Neuronal stem cell (in vitro differentiated cells): ENCODE results near the gene TTC38.

Experiments
- DNase-seq: peaks from one replicate; pipeline ENCODE4 v3.0.0-alpha.2; 2013; ENCODE audit warnings: low spot score
- H2AFZ ChIP-seq: one replicate; pipeline ENCODE4 v1.6.1; 2013; ENCODE audit warnings: mild to moderate bottlenecking, low read length, inconsistent platforms
- H2AK5ac ChIP-seq: 2 replicates; pipeline ENCODE4 v1.6.1; 2013; ENCODE audit warnings: low read depth, mild to moderate bottlenecking, inconsistent platforms, low read length, moderate library complexity, mixed read lengths
- H2BK120ac ChIP-seq: 2 replicates; pipeline ENCODE4 v1.6.1; 2013; ENCODE audit warnings: low read depth, mild to moderate bottlenecking, inconsistent platforms, low read length, moderate library complexity, mixed read lengths
- H2BK12ac ChIP-seq: one replicate; pipeline ENCODE4 v1.6.1; 2013; ENCODE audit warnings: low read length, inconsistent platforms
- H2BK15ac ChIP-seq: 2 replicates; pipeline ENCODE4 v1.6.1; 2013; ENCODE audit warnings: mild to moderate bottlenecking, low read length, inconsistent platforms, mixed read lengths
- H2BK5ac ChIP-seq: one replicate; pipeline ENCODE4 v1.6.1; 2013; ENCODE audit warnings: inconsistent platforms, mild to moderate bottlenecking, low read length, moderate library complexity
- H3K14ac ChIP-seq: one replicate; pipeline ENCODE4 v1.6.1; 2013; ENCODE audit warnings: low read length, inconsistent platforms
- H3K18ac ChIP-seq: 2 replicates; pipeline ENCODE4 v1.6.1; 2013; ENCODE audit warnings: low read length, inconsistent platforms
- H3K23ac ChIP-seq: 2 replicates; pipeline ENCODE4 v1.6.1; 2013; ENCODE audit warnings: low read depth, mild to moderate bottlenecking, mixed read lengths, low read length, inconsistent platforms; ENCODE audit not compliant: poor library complexity
- H3K27ac ChIP-seq: replicated peaks from 3 replicates; pipeline ENCODE4 v1.5.1; 2013; ENCODE audit warnings: low read length, inconsistent platforms
- H3K27me3 ChIP-seq, 3 experiments: 2 replicates each; pipeline ENCODE4 v1.6.1; 2013; ENCODE audit warnings: low read length in 3 of 3, mild to moderate bottlenecking in 2 of 3, inconsistent platforms in 1 of 3, low read depth in 1 of 3, mixed read lengths in 1 of 3, moderate library complexity in 1 of 3; ENCODE audit not compliant: control insufficient read depth in 3 of 3, insufficient read depth in 3 of 3
- H3K36me3 ChIP-seq, 2 donors: replicated peaks in 1 of 2; 2 replicates each; pipeline ENCODE4 v1.6.1; 2013; ENCODE audit warnings: low read length in 2 of 2; ENCODE audit not compliant: control insufficient read depth in 2 of 2, insufficient read depth in 2 of 2
- H3K4ac ChIP-seq: 2 replicates; pipeline ENCODE4 v1.6.1; 2013; ENCODE audit warnings: inconsistent platforms, mild to moderate bottlenecking, low read length, moderate library complexity
- H3K4me1 ChIP-seq, 2 donors: 1 replicate in 1 of 2; 2 replicates in 1 of 2; pipeline ENCODE4 v1.6.1; 2013; ENCODE audit warnings: low read length in 2 of 2, low read depth in 1 of 2; ENCODE audit not compliant: control insufficient read depth in 2 of 2, insufficient read depth in 1 of 2
- H3K4me2 ChIP-seq: one replicate; pipeline ENCODE4 v1.6.1; 2013; ENCODE audit warnings: mild to moderate bottlenecking, low read length, inconsistent platforms; ENCODE audit not compliant: insufficient read depth, poor library complexity, severe bottlenecking
- H3K4me3 ChIP-seq, 2 donors: 2 replicates each; pipeline ENCODE4 v1.5.1; 2013; ENCODE audit warnings: low read length in 2 of 2, mild to moderate bottlenecking in 2 of 2, inconsistent platforms in 1 of 2, moderate library complexity in 1 of 2
- H3K79me1 ChIP-seq: one replicate; pipeline ENCODE4 v1.6.1; 2013; ENCODE audit warnings: low read depth, mild to moderate bottlenecking, inconsistent platforms, low read length, moderate library complexity
- H3K9ac ChIP-seq: one replicate; pipeline ENCODE4 v1.6.1; 2013; ENCODE audit warnings: mild to moderate bottlenecking, low read depth, low read length, inconsistent platforms; ENCODE audit not compliant: poor library complexity
- H3K9me3 ChIP-seq, 2 donors: replicated peaks in 1 of 2; 2 replicates each; pipeline versions ENCODE3 to v1.6.1; 2013; ENCODE audit warnings: low read length in 2 of 2, mild to moderate bottlenecking in 2 of 2, inconsistent platforms in 1 of 2, low read depth in 1 of 2, mixed read lengths in 1 of 2, moderate library complexity in 1 of 2; ENCODE audit not compliant: control insufficient read depth in 2 of 2, insufficient read depth in 1 of 2
- H4K8ac ChIP-seq: one replicate; pipeline ENCODE4 v1.6.1; 2013; ENCODE audit warnings: low read depth, mild to moderate bottlenecking, inconsistent platforms, low read length, moderate library complexity
- H4K91ac ChIP-seq: one replicate; pipeline ENCODE4 v1.6.1; 2013; ENCODE audit warnings: low read length, low read depth, mild to moderate bottlenecking, inconsistent platforms; ENCODE audit not compliant: poor library complexity
- WGBS, 2 donors: extraction: QIAGEN DNeasy Blood & Tissue Kit; methylation state at CpG; one replicate each; pipeline ENCODE4 v1.1.7; 2013; ENCODE audit warnings: missing lambda C conversion rate in 2 of 2, mixed read lengths in 1 of 2; ENCODE audit not compliant: insufficient read length in 2 of 2, insufficient replicate concordance in 1 of 2; ENCODE audit errors: extremely low coverage in 2 of 2; 5-methylcytosine and 5-hydroxymethylcytosine counted together

The TTC38 gene

GRCh38 chr22:46229701-46230100 is 38.1 kb upstream of the TTC38 start:
- no peak overlapping the region for H3K4ac ChIP-seq

GRCh38 chr22:46230262-46230901 is 37.4 kb upstream of the TTC38 start:
- WGBS, 2 donors = no CpG with 5 or more reads among the region's 13 CpGs
- peaks cover 0 to under 1% of the 10 kb centered on the region in 2 donors for H3K4me1 ChIP-seq
- H2BK120ac ChIP-seq = no peak overlapping the region
- no peak overlapping the region for H4K91ac ChIP-seq
- peaks cover 0 to 5% (median 0%) of the 10 kb centered on the region in 3 experiments for H3K27me3 ChIP-seq
- H3K36me3 ChIP-seq = peaks cover 0 to 5% of the 10 kb centered on the region in 2 donors
- no peak overlapping the region for H3K23ac ChIP-seq
- H3K4ac ChIP-seq = no peak overlapping the region
- H3K27ac ChIP-seq = no peak overlapping the region
- H3K9me3 ChIP-seq = peaks cover 0 to 5% of the 10 kb centered on the region in 2 donors
- no peak overlapping the region for H2AFZ ChIP-seq
- no peak overlapping the region for H3K4me2 ChIP-seq
- H2AK5ac ChIP-seq = no peak overlapping the region
- no peak overlapping the region for H4K8ac ChIP-seq
- no peak overlapping the region for H3K4me3 ChIP-seq
- H2BK15ac ChIP-seq = no peak overlapping the region
- no peak overlapping the region for H3K9ac ChIP-seq
- H3K18ac ChIP-seq = no peak overlapping the region
- H3K14ac ChIP-seq = no peak overlapping the region
- no peak overlapping the region for H2BK5ac ChIP-seq
- no peaks in the 10 kb centered on the region for H3K79me1 ChIP-seq
- DNase-seq = no peak
- H2BK12ac ChIP-seq = no peak overlapping the region

More at GRCh38 chr22:46229701-46230100, 38.1 kb upstream of the TTC38 start:
- H3K4me2 ChIP-seq = no peak overlapping the region
- DNase-seq = no peak
- no peak overlapping the region for H3K18ac ChIP-seq
- H3K23ac ChIP-seq = no peak overlapping the region
- H4K91ac ChIP-seq = no peak overlapping the region
- H3K27ac ChIP-seq = no peak overlapping the region
- no peak overlapping the region for H3K9ac ChIP-seq
- no peak overlapping the region for H2BK120ac ChIP-seq
- H3K4me1 ChIP-seq = peaks cover 0 to 1% of the 10 kb centered on the region in 2 donors
- peaks cover 0 to 6% of the 10 kb centered on the region in 2 donors for H3K9me3 ChIP-seq
- H4K8ac ChIP-seq = no peak overlapping the region
- no peak overlapping the region for H2AK5ac ChIP-seq
- H2BK12ac ChIP-seq = no peak overlapping the region
- no peak overlapping the region for H3K14ac ChIP-seq
- H2BK15ac ChIP-seq = no peak overlapping the region
- no peak overlapping the region for H2BK5ac ChIP-seq
- WGBS, 2 donors = no CpG with 5 or more reads among the region's 8 CpGs
- H3K79me1 ChIP-seq = no peaks in the 10 kb centered on the region
- peaks cover 0 to 6% (median 0%) of the 10 kb centered on the region in 3 experiments for H3K27me3 ChIP-seq
- H2AFZ ChIP-seq = no peak overlapping the region
- peaks cover 0 to 6% of the 10 kb centered on the region in 2 donors for H3K36me3 ChIP-seq
- H3K4me3 ChIP-seq = no peak overlapping the region

- Histone ChIP-seq H2BK12ac (no peak overlapping the region), H3K4ac (peak overlapping the region; percentile 3), H2BK15ac (no peak overlapping the region), H3K4me2 (no peak overlapping the region), H3K9me3 (no peaks in the 10 kb centered on the region), H4K8ac (no peak overlapping the region), H3K4me3 (no peak overlapping the region), H3K14ac (no peak overlapping the region), H3K27ac (no peak overlapping the region), H2AFZ (no peak overlapping the region), H3K4me1 (no peaks in the 10 kb centered on the region), H4K91ac (no peak overlapping the region), H3K18ac (no peak overlapping the region), H3K79me1 (no peaks in the 10 kb centered on the region), H3K36me3 (no peaks in the 10 kb centered on the region), H3K23ac (no peak overlapping the region), H3K9ac (peak overlapping the region; percentile 30), H2BK120ac (no peak overlapping the region), H3K27me3 (no peaks in the 10 kb centered on the region), H2AK5ac (no peak overlapping the region), H2BK5ac (no peak overlapping the region)
- no CpG with 5 or more reads among the region's 9 CpGs for WGBS, 2 donors
- no peak for DNase-seq
These were observed 34.6 kb upstream of the TTC38 start for GRCh38 chr22:46233231-46233630.

- H3K4ac ChIP-seq = no peak overlapping the region
- H3K9me3 ChIP-seq = no peaks in the 10 kb centered on the region
- no peak overlapping the region for H3K14ac ChIP-seq
- no peak overlapping the region for H3K4me3 ChIP-seq
- no peak overlapping the region for H3K27ac ChIP-seq
- no peak overlapping the region for H4K8ac ChIP-seq
- no peak overlapping the region for H2BK120ac ChIP-seq
- no peak overlapping the region for H3K23ac ChIP-seq
- no peak overlapping the region for H2BK15ac ChIP-seq
- H3K4me1 ChIP-seq = no peaks in the 10 kb centered on the region
- H3K9ac ChIP-seq = no peak overlapping the region
- no peaks in the 10 kb centered on the region for H3K27me3 ChIP-seq
- no peak overlapping the region for H4K91ac ChIP-seq
- H3K79me1 ChIP-seq = peaks cover 1% of the 10 kb centered on the region
- no peak overlapping the region for H2BK12ac ChIP-seq
- no peak overlapping the region for H2BK5ac ChIP-seq
- no peak overlapping the region for H2AFZ ChIP-seq
- no peaks in the 10 kb centered on the region for H3K36me3 ChIP-seq
- DNase-seq = no peak
- no peak overlapping the region for H2AK5ac ChIP-seq
- no CpG with 5 or more reads among the region's 12 CpGs for WGBS, 2 donors
- H3K4me2 ChIP-seq = no peak overlapping the region
- no peak overlapping the region for H3K18ac ChIP-seq
These were observed 32.8 kb upstream of the TTC38 start for GRCh38 chr22:46234969-46235368.
